ENCODE data around the gene SMIM29. TPM values are rescaled to one million over a fixed set of nuclear protein-coding genes. Genes with fewer than 3 reads are reported as not detected.

Gene SMIM29
- total and polyA plus RNA-seq, 2 experiments from 2014 or later = 5.0 to 15.9 TPM

DNA sequence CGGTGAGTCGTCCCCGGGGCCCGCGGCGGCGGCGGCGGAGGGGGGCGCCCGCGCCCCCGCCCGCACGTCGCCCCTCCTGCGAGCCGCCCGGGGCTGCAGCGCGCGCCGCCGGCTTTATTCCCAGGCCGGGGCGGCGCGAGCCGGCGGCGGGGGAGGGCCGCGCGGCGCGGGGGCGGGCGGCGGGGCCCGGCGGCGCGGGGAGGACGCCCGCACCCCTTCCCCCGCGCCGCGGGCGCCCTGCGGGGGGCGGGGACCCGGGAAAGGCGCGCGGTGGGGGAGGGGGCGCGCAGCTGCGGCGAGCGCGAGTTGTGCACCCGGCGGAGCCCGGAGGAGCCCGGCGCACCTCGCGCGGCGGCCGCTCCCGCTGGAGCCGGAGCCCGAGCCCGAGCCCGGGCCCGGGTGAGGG, 11.5 kb downstream of the SMIM29 start (continued):
- no peak for TF ChIP-seq NANOG (IDR thresholded peaks at IDR 0.05; ENCODE audit: borderline replicate concordance)
- TF ChIP-seq, protein P1, sequence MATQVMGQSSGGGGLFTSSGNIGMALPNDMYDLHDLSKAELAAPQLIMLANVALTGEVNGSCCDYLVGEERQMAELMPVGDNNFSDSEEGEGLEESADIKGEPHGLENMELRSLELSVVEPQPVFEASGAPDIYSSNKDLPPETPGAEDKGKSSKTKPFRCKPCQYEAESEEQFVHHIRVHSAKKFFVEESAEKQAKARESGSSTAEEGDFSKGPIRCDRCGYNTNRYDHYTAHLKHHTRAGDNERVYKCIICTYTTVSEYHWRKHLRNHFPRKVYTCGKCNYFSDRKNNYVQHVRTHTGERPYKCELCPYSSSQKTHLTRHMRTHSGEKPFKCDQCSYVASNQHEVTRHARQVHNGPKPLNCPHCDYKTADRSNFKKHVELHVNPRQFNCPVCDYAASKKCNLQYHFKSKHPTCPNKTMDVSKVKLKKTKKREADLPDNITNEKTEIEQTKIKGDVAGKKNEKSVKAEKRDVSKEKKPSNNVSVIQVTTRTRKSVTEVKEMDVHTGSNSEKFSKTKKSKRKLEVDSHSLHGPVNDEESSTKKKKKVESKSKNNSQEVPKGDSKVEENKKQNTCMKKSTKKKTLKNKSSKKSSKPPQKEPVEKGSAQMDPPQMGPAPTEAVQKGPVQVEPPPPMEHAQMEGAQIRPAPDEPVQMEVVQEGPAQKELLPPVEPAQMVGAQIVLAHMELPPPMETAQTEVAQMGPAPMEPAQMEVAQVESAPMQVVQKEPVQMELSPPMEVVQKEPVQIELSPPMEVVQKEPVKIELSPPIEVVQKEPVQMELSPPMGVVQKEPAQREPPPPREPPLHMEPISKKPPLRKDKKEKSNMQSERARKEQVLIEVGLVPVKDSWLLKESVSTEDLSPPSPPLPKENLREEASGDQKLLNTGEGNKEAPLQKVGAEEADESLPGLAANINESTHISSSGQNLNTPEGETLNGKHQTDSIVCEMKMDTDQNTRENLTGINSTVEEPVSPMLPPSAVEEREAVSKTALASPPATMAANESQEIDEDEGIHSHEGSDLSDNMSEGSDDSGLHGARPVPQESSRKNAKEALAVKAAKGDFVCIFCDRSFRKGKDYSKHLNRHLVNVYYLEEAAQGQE (IDR thresholded peaks at IDR 0.05; ENCODE audit: unreplicated experiment) = no peak
- TF ChIP-seq STAT1 (IDR thresholded peaks at IDR 0.05; ENCODE audit: unreplicated experiment) = no peak
- TF ChIP-seq ZNF114 (CRISPR knock-in tag; IDR thresholded peaks at IDR 0.05) = no peak
- TF ChIP-seq EZH2phosphoT487 (IDR thresholded peaks at IDR 0.05; ENCODE audit: unreplicated experiment) = no peak
- TF ChIP-seq, protein P2, sequence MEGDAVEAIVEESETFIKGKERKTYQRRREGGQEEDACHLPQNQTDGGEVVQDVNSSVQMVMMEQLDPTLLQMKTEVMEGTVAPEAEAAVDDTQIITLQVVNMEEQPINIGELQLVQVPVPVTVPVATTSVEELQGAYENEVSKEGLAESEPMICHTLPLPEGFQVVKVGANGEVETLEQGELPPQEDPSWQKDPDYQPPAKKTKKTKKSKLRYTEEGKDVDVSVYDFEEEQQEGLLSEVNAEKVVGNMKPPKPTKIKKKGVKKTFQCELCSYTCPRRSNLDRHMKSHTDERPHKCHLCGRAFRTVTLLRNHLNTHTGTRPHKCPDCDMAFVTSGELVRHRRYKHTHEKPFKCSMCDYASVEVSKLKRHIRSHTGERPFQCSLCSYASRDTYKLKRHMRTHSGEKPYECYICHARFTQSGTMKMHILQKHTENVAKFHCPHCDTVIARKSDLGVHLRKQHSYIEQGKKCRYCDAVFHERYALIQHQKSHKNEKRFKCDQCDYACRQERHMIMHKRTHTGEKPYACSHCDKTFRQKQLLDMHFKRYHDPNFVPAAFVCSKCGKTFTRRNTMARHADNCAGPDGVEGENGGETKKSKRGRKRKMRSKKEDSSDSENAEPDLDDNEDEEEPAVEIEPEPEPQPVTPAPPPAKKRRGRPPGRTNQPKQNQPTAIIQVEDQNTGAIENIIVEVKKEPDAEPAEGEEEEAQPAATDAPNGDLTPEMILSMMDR (conservative IDR thresholded peaks at IDR 0.05; ENCODE audit: low read depth in 2 of 2) = no peak
- TF ChIP-seq JUNB (IDR thresholded peaks at IDR 0.05; ENCODE audit: unreplicated experiment) = no peak
- TF ChIP-seq POLR2AphosphoS5 (IDR thresholded peaks at IDR 0.05; ENCODE audit: low read depth) = no peak
- TF ChIP-seq, protein P3, sequence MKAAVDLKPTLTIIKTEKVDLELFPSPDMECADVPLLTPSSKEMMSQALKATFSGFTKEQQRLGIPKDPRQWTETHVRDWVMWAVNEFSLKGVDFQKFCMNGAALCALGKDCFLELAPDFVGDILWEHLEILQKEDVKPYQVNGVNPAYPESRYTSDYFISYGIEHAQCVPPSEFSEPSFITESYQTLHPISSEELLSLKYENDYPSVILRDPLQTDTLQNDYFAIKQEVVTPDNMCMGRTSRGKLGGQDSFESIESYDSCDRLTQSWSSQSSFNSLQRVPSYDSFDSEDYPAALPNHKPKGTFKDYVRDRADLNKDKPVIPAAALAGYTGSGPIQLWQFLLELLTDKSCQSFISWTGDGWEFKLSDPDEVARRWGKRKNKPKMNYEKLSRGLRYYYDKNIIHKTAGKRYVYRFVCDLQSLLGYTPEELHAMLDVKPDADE (IDR thresholded peaks at IDR 0.05) = no peak
- no peak for TF ChIP-seq ZNF331 (CRISPR knock-in tag; IDR thresholded peaks at IDR 0.05; ENCODE audit: low read depth)

DNA sequence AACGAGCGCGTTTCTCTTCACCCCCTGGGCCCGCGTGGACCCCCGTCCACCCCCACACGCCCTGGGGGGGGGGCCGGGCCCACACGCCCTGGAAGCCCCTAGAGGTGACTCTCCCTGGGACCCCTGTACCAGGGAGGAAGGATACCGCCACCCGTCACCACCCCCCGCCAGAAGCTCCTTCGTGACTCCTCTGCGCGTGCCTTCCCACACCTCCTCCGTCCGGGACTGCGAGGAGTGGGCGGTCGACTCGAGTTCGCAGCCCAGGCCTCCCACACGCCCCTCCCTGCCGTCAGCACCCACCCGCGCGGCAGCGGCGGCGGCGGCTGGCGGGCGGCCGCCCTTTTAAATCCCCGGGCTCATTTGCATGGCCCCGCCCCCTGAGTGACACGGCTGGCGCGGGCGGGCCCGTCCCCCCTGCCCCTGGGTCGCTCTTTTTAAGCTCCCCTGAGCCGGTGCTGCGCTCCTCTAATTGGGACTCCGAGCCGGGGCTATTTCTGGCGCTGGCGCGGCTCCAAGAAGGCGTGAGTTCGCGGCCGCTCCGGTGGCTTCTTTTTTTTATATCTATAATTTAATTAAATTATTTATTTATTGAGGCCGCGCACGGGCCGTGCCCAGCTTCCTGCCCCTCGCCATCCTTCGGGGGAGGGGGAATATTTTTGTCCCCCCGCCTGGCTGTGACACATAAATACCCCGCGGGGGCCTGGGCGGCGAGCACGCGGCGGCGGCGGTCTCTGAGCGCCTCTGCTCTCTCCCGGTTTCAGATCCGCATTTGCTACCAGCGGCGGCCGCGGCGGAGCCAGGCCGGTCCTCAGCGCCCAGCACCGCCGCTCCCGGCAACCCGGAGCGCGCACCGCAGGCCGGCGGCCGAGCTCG, 12.1 kb downstream of the SMIM29 start, which contains the start of gene HMGA1:
HMGA1 (plus strand) TSS at position 431 of the 873 bp plus-strand sequence. CDS start 3,908 bp downstream, outside the sequence.
- no peaks in the 10 kb centered on the region for H3K27me3 ChIP-seq (ENCODE audit: insufficient read depth)
- ATAC-seq = peak; percentile 25
- Mint-ChIP-seq H3K4me3 (peak within 1 kb of the TSS; percentile 98), H3K4me1 (peaks cover 47% of the 10 kb centered on the region), H3K27ac (peak within 1 kb of the TSS; percentile 99), H3K36me3 (ENCODE audit: low read depth) (peaks cover 36% of the 10 kb centered on the region), H3K9me3 (peaks cover 7% of the 10 kb centered on the region; the same call in 2 of the 3 replicates), H3K27me3 (ENCODE audit: insufficient read depth, low read depth, poor library complexity) (peaks cover 39% of the 10 kb centered on the region)
- peaks cover 53% of the 10 kb centered on the region for H3K79me2 ChIP-seq (replicated peaks; ENCODE audit: insufficient read depth)
- peak within 1 kb of the TSS; percentile 100 for H3K4me2 ChIP-seq
- no peaks in the 10 kb centered on the region for H3K9me2 ChIP-seq (ENCODE audit: insufficient read depth)
- peak within 1 kb of the TSS; percentile 97 for H3K4me3 ChIP-seq
- peaks cover 53% of the 10 kb centered on the region for H3F3A ChIP-seq (replicated peaks; ENCODE audit: low read depth)
- peaks cover 51% of the 10 kb centered on the region for H3K4me1 ChIP-seq (ENCODE audit: insufficient read depth)
- peak within 1 kb of the TSS; percentile 100 for H3K27ac ChIP-seq (ENCODE audit: low read depth)
- peak; percentile 96 for DNase-seq (ENCODE audit: low spot score)
- H4K20me1 ChIP-seq (replicated peaks; ENCODE audit: insufficient read depth) = peaks cover 37% of the 10 kb centered on the region
- peaks cover 28% of the 10 kb centered on the region for H3K36me3 ChIP-seq (ENCODE audit: insufficient read depth)
- H2AFZ ChIP-seq = no peak within 1 kb of the TSS
- TF ChIP-seq, protein P3 (IDR thresholded peaks at IDR 0.05) = peak; percentile 52
- no peak for TF ChIP-seq EZH2phosphoT487 (IDR thresholded peaks at IDR 0.05; ENCODE audit: unreplicated experiment)
- TF ChIP-seq ZNF331 (CRISPR knock-in tag; IDR thresholded peaks at IDR 0.05; ENCODE audit: low read depth) = no peak
- no peak for TF ChIP-seq EZH2 (IDR thresholded peaks at IDR 0.05; ENCODE audit: low read depth, unreplicated experiment)
- peak; percentile 87 for TF ChIP-seq CREB1 (CRISPR knock-in tag; IDR thresholded peaks at IDR 0.05; ENCODE audit: low read depth)
- peak; percentile 98 for TF ChIP-seq POLR2AphosphoS5 (IDR thresholded peaks at IDR 0.05; ENCODE audit: low read depth)

Data from GM23338 (cell line).